Mucosa of rectum (tissue), 2 donors: ENCODE results near the gene ARMC9.
"Not testable (repeated sequence)": the region's sequence is repeated elsewhere in the genome, so short reads cannot be mapped to it uniquely, and the experiment has no call there.

Experiments
- H3K27ac ChIP-seq, 2 donors: one replicate each; pipeline ENCODE4 v1.7.0; 2013; ENCODE audit warnings: inconsistent platforms in 2 of 2, low read depth in 2 of 2, low read length in 2 of 2
- H3K27me3 ChIP-seq, 2 donors: one replicate each; pipeline ENCODE4 v1.7.0; 2013; ENCODE audit warnings: low read length in 2 of 2; ENCODE audit not compliant: control insufficient read depth in 2 of 2, insufficient read depth in 2 of 2
- H3K36me3 ChIP-seq, 2 donors: one replicate each; pipeline ENCODE4 v1.7.0; 2013; ENCODE audit warnings: low read length in 2 of 2; ENCODE audit not compliant: control insufficient read depth in 2 of 2, insufficient read depth in 2 of 2
- H3K4me1 ChIP-seq, 2 donors: one replicate each; pipeline ENCODE4 v1.7.0; 2013; ENCODE audit warnings: low read length in 2 of 2, mild to moderate bottlenecking in 1 of 2; ENCODE audit not compliant: control insufficient read depth in 2 of 2, insufficient read depth in 2 of 2
- H3K4me3 ChIP-seq, 2 donors: one replicate each; pipeline ENCODE4 v1.7.0; 2013; ENCODE audit warnings: low read length in 2 of 2
- H3K9ac ChIP-seq, 2 donors: one replicate each; pipeline ENCODE4 v1.7.0; 2013; ENCODE audit warnings: low read length in 2 of 2, low read depth in 1 of 2, mild to moderate bottlenecking in 1 of 2
- H3K9me3 ChIP-seq, 2 donors: one replicate each; pipeline ENCODE4 v1.7.0; 2013; ENCODE audit warnings: low read length in 2 of 2; ENCODE audit not compliant: control insufficient read depth in 2 of 2
- donor health status: healthy.
- donor health status: Normal muscosa, but diverticular disease.

The ARMC9 gene

DNA sequence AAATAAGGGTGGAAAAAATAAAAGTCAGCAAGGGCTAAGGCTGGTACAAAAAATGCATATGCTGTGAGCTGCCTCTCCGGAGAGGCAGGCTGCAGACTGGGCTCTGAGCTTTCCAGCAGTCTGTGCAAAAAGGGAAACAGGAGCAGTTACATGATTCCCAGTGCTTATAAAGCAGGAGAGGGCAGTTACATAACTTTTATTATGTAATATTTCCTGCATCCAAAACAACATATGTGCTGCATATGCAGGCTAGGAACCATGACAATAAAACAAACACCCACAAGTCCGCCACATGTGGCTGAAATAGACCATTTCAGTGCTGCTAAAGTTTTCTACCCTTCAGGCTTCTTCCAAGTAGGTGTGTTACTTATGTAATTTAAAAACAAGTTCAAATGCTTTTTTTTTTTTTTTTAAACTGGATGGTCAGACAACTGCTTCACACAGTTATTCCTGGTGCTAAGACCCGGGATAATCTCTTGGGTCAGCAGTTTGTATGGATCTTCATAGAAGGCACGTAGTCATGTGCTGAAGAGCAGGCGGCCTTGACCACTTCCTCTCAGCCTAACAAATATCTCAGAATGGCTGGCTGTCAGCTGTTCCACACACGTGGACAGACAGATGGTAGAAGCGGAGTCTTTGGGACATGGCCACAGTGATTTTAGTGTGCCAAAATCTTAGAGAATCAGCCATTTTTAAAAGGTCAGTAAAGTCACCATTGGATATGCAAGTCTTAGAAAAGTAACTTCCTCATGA is 43.5 kb downstream of the ARMC9 start:
- no peaks in the 10 kb centered on the region for H3K9me3 ChIP-seq
- peak overlapping the region; percentile 63 to 73 for H3K27ac ChIP-seq
- no peak overlapping the region for H3K4me3 ChIP-seq
- H3K27me3 ChIP-seq: no peaks in the 10 kb centered on the region
- H3K4me1 ChIP-seq: peaks cover 16 to 48% of the 10 kb centered on the region in 2 donors
- peak overlapping the region in 1 of 2 donors; percentile 26 for H3K9ac ChIP-seq
- H3K36me3 ChIP-seq: no peaks in the 10 kb centered on the region

DNA sequence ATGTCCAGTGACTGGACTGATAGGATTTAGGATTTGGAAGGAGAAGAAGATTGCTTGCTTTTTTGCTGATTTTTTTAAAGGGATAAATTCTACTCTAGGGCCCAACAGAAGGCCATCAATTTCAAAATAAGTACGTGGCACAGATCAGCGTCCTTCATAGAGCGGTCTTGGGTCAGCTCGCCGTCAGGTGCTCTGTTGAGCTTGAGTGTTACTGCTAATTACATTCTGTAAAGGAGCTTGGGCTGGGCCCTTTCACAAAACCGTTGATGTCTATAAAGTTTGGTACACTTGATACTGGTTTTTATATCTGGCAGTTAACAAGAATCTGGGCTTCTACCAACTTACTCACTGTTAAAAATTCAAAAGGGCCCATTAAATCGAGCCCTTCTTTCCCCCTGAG is 45.4 kb downstream of the ARMC9 start:
- Histone ChIP-seq H3K4me1 (peaks cover 16 to 48% of the 10 kb centered on the region in 2 donors), H3K9me3 (no peaks in the 10 kb centered on the region), H3K36me3 (no peaks in the 10 kb centered on the region), H3K27me3 (no peaks in the 10 kb centered on the region), H3K27ac (peak overlapping the region; percentile 92 to 96), H3K9ac (peak overlapping the region in 1 of 2 donors; percentile 63), H3K4me3 (no peak overlapping the region)

DNA sequence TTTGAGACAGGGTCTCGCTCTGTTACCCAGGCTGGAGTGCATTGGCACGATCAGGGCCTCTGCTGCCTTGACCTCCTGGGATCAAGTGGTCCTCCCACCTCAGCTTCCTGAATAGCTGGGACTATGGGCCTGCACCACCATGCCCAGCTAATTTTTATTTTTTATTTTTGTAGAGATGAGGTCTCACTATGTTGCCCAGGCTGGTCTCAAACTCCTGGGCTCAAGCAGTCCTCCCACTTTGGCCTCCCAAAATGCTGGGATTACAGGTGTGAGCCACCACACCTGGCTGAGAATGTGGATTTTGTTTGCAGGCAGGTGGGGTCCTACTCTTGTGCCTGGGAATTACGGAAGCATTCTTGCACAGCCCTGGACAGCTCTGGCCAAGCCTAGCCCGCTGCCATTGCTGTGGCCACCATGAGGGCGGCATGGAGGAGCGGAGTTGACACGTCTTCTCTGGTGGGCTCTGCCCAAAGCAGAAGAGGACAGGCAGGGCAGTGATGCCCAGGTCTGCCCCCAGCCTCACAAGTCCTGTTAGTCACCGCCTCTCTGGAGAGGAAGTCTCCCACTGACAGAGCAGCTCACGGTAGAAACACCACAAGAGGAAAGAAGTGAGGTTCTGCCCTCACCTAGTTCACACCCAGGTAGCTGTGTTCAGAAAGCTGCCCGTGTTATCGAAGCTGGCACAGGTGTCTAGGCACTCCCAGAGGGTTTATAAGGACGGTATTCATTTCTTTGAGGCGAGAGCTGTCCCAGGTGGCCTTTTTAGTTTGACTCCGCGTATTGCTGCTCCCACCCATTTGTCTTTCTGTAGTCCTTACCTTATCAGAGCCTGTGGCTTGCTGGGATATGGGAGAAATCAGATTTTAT is 46.2 kb downstream of the ARMC9 start:
- Histone ChIP-seq H3K27ac (peak overlapping the region; percentile 92 to 96), H3K36me3 (no peaks in the 10 kb centered on the region), H3K4me1 (peaks cover 16 to 48% of the 10 kb centered on the region in 2 donors), H3K4me3 (peak overlapping the region; percentile 26 to 37), H3K9ac (peak overlapping the region; percentile 58 to 63), H3K9me3 (no peaks in the 10 kb centered on the region), H3K27me3 (no peaks in the 10 kb centered on the region)

DNA sequence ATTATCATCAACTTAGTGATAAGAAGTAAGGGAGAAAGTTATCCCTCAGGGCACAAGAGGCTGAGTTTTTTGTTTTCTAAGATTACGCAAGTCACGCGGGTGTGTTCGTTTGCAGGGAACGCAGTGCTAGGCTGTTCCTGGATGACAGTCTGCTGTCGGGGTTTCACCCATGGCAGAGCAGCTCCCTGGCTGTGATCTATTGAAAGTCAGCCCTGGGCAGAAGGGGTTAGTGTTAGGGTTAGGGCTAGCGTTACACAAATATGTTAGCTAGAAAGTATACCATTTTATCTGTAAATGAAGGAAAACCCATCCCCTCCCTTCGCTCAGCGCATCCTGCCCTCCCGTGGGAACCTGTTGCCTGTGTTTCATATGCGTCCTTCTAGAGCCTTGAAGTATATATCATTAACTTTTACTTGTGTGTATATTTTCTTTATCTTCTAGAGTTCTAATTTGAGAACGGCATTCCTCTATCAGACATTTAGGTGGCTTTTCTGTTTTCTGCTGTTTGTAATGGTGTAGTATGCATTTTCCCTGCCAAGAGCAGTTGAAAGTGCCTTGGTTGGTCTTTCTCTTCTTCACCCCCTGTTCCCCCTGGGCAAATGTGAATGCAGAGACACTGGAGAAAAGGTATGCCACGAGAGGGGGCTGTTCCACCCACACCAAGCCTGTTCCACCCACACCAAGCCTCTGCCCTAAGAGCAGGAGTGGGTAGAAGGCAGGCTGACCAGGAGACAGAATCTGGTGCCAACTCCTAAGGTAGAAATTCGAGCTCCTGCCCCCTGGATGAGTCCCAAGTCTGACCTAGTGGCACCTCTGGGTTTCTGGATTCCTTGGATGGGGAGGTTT is 47.0 kb downstream of the ARMC9 start:
- peaks cover 16 to 48% of the 10 kb centered on the region in 2 donors for H3K4me1 ChIP-seq
- H3K36me3 ChIP-seq: no peaks in the 10 kb centered on the region
- peak overlapping the region; percentile 92 to 96 for H3K27ac ChIP-seq
- no peaks in the 10 kb centered on the region for H3K27me3 ChIP-seq
- H3K9ac ChIP-seq: peak overlapping the region in 1 of 2 donors; percentile 49
- no peaks in the 10 kb centered on the region for H3K9me3 ChIP-seq
- H3K4me3 ChIP-seq: no peak overlapping the region

- Histone ChIP-seq H3K4me1 (peaks cover 14 to 45% of the 10 kb centered on the region in 2 donors), H3K9me3 (no peaks in the 10 kb centered on the region), H3K27ac (peak overlapping the region; percentile 92 to 96), H3K27me3 (no peaks in the 10 kb centered on the region), H3K9ac (peak overlapping the region in 1 of 2 donors; percentile 49), H3K4me3 (no peak overlapping the region), H3K36me3 (no peaks in the 10 kb centered on the region)
Measured at GRCh38 chr2:231246171-231246842, 47.9 kb downstream of the ARMC9 start.

DNA sequence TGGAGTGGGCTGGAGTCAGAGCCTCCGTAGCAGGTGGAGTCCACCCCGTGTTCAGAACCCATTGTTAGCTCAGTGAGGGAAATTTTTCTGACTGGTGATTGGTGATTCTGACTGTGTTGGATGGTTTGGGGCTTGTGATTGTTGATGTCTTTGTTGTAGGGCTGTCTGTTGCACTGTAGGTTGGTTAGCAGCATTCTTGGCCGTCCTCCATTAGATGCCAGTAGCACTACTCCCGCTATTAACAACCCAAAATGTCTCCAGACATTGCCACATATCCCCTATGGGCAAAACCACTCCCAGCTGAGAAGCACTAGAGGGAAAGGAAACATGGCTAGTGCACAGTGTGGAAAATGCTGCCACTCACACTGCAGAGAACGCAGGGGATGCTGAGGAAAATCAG is 51.7 kb downstream of the ARMC9 start:
- peaks cover 3 to 13% of the 10 kb centered on the region in 2 donors for H3K4me1 ChIP-seq
- H3K27ac ChIP-seq: no peak overlapping the region
- H3K27me3 ChIP-seq: no peaks in the 10 kb centered on the region
- no peaks in the 10 kb centered on the region for H3K9me3 ChIP-seq
- H3K9ac ChIP-seq: no peak overlapping the region
- H3K36me3 ChIP-seq: no peaks in the 10 kb centered on the region
- H3K4me3 ChIP-seq: no peak overlapping the region

- H3K4me3 ChIP-seq: no peak overlapping the region
- H3K9me3 ChIP-seq: no peaks in the 10 kb centered on the region
- H3K27ac ChIP-seq: no peak overlapping the region
- H3K36me3 ChIP-seq: no peaks in the 10 kb centered on the region
- no peak overlapping the region for H3K9ac ChIP-seq
- peaks cover 3 to 8% of the 10 kb centered on the region in 2 donors for H3K4me1 ChIP-seq
- no peaks in the 10 kb centered on the region for H3K27me3 ChIP-seq
Measured at GRCh38 chr2:231250698-231251097, 52.3 kb downstream of the ARMC9 start.

DNA sequence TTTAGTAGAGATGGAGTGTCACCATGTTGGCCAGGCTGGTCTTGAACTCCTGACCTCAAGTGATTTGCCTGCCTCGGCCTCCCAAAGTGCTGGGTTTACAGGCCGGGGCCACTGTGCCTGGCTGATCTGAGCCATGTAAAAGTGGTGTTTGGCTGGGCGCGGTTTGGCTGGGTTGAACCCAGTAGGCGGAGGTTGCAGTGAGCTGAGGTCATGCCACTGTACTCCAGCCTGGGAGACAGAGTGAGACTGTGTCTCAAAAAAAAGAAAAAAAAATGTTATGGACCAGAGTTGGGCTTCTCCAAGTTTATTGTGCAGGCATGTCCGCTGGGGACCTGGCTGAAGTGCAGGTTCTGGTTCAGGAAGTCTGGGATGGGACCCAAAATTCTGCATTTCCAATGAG is 54.9 kb downstream of the ARMC9 start:
- H3K27ac ChIP-seq, H3K4me3 ChIP-seq, H3K36me3 ChIP-seq, H3K4me1 ChIP-seq, H3K9me3 ChIP-seq, H3K27me3 ChIP-seq, H3K9ac ChIP-seq: not testable (repeated sequence)

- H3K4me1 ChIP-seq: peaks cover 5 to 14% of the 10 kb centered on the region in 2 donors
- no peak overlapping the region for H3K9ac ChIP-seq
- H3K9me3 ChIP-seq: no peaks in the 10 kb centered on the region
- H3K36me3 ChIP-seq: no peaks in the 10 kb centered on the region
- no peak overlapping the region for H3K4me3 ChIP-seq
- H3K27ac ChIP-seq: no peak overlapping the region
- H3K27me3 ChIP-seq: no peaks in the 10 kb centered on the region
Measured at GRCh38 chr2:231256494-231256893, 58.1 kb downstream of the ARMC9 start.
